DND-41 (cell line): ENCODE measurements around the gene HEPN1.

Source experiments
- ATAC-seq: fragments of 200-7000 bp; cut with Tn5 transposase; 3 replicates; pipeline ENCODE4 v1.9.1; 2021; ENCODE audit warnings: low read depth; ENCODE audit not compliant: insufficient read depth
- DNase-seq: peaks from one replicate; pipeline ENCODE4 v3.0.0-alpha.2; 2020
- H2AFZ ChIP-seq: 2 replicates; pipeline ENCODE4 v1.6.0; 2012; ENCODE audit warnings: low read depth, low read length
- H3K27ac ChIP-seq: 2 replicates; pipeline ENCODE4 v1.5.1; 2012; ENCODE audit warnings: low read length, inconsistent platforms
- H3K27me3 ChIP-seq: fragments of 200-600 bp; sonication (generic); 2 replicates; pipeline ENCODE4 v1.6.0; 2012; ENCODE audit warnings: low read length, mild to moderate bottlenecking, inconsistent platforms; ENCODE audit not compliant: insufficient read depth, poor library complexity
- H3K36me3 ChIP-seq: 2 replicates; pipeline ENCODE4 v1.5.1; 2012; ENCODE audit warnings: low read length, inconsistent platforms; ENCODE audit not compliant: insufficient read depth
- H3K4me1 ChIP-seq: 2 replicates; pipeline ENCODE4 v1.5.1; 2012; ENCODE audit warnings: mild to moderate bottlenecking, low read length; ENCODE audit not compliant: insufficient read depth
- H3K4me2 ChIP-seq: 2 replicates; pipeline ENCODE4 v1.6.0; 2012; ENCODE audit warnings: mild to moderate bottlenecking, moderate library complexity, low read length, inconsistent platforms; ENCODE audit not compliant: insufficient read depth
- H3K4me3 ChIP-seq, 2 experiments: fragments of 200-600 bp in 1 of 2; shearing (Covaris generic) in 1 of 2; 2 replicates each; pipeline ENCODE4 v1.5.1; 2012 to 2016; ENCODE audit warnings: inconsistent platforms in 2 of 2, low read length in 2 of 2, mild to moderate bottlenecking in 2 of 2, low read depth in 1 of 2, moderate library complexity in 1 of 2
- H3K79me2 ChIP-seq: 2 replicates; pipeline ENCODE4 v1.6.0; 2012; ENCODE audit warnings: low read length, inconsistent platforms; ENCODE audit not compliant: insufficient read depth
- H3K9ac ChIP-seq: 2 replicates; pipeline ENCODE4 v1.6.0; 2012; ENCODE audit warnings: low read depth, mild to moderate bottlenecking, inconsistent platforms, low read length, moderate library complexity
- H3K9me3 ChIP-seq: 2 replicates; pipeline ENCODE4 v1.5.1; 2012; ENCODE audit warnings: low read length, moderate library complexity, mild to moderate bottlenecking, inconsistent platforms; ENCODE audit not compliant: insufficient read depth, severe bottlenecking
- H4K20me1 ChIP-seq: 2 replicates; pipeline ENCODE4 v1.6.0; 2012; ENCODE audit warnings: low read length; ENCODE audit not compliant: insufficient read depth
- EZH2 ChIP-seq: IDR thresholded peaks from 3 replicates; pipeline ENCODE4 v1.6.1; 2012; ENCODE audit warnings: borderline replicate concordance, low read depth, mild to moderate bottlenecking, moderate library complexity, low read length, inconsistent platforms; ENCODE audit not compliant: severe bottlenecking
- TF ChIP-seq, protein P1 (sequence below): IDR thresholded peaks from 2 replicates; pipeline ENCODE4 v1.5.1; 2012; ENCODE audit warnings: borderline replicate concordance, low read length, moderate library complexity, mild to moderate bottlenecking; ENCODE audit not compliant: poor library complexity, severe bottlenecking; ENCODE audit errors: extremely low read depth

HEPN1 gene

DNA sequence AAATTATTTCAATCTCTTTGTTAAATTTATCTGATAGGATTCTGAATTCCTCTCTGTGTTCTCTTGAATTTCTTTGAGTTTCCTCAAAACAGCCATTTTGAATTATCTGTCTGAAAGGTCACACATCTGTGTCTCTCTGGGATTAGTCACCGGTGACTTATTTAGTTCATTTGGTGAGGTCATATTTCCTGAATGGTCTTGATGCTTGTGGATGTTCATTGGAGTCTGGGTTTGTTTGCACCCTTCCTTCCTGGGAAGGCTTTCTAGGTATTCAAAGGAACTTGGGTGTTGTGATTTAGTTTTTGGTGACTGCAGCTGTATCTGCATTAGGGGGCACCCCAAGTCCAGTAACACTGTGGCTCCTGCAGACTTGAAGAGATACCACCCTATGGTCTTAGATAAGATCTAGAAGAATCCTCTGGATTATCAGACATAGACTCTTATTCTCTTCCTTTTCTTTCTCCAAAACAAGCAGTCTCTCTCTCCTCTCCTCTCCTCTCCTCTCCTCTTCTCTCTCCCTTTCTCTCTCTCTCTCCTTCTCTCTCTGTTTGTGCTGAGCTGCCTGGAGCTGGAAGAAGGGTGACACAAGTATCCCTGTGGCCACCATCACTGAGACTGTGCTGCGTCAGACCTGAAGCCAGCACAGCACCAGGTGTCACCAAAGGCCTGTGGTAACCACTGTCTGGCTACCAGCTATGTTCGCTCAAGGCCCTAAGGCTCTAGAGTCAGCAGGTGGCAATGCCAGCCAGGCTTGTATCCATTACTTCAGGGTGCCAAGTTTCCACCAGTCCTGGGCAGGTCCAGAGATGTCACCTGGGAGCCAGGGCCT lies 3.3 kb upstream of the HEPN1 start:
- H3K9me3 ChIP-seq, result no peaks in the 10 kb centered on the region
- no peak overlapping the region for H3K9ac ChIP-seq
- DNase-seq (no peak), ATAC-seq (no peak)
- H3K4me3 ChIP-seq, result no peak overlapping the region
- no peaks in the 10 kb centered on the region for H3K27me3 ChIP-seq
- H2AFZ ChIP-seq, result no peak overlapping the region
- no peaks in the 10 kb centered on the region for H3K36me3 ChIP-seq
- no peaks in the 10 kb centered on the region for H3K79me2 ChIP-seq
- H3K27ac ChIP-seq, result no peak overlapping the region
- H3K4me1 ChIP-seq, result no peaks in the 10 kb centered on the region
- TF ChIP-seq, protein P1, sequence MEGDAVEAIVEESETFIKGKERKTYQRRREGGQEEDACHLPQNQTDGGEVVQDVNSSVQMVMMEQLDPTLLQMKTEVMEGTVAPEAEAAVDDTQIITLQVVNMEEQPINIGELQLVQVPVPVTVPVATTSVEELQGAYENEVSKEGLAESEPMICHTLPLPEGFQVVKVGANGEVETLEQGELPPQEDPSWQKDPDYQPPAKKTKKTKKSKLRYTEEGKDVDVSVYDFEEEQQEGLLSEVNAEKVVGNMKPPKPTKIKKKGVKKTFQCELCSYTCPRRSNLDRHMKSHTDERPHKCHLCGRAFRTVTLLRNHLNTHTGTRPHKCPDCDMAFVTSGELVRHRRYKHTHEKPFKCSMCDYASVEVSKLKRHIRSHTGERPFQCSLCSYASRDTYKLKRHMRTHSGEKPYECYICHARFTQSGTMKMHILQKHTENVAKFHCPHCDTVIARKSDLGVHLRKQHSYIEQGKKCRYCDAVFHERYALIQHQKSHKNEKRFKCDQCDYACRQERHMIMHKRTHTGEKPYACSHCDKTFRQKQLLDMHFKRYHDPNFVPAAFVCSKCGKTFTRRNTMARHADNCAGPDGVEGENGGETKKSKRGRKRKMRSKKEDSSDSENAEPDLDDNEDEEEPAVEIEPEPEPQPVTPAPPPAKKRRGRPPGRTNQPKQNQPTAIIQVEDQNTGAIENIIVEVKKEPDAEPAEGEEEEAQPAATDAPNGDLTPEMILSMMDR, result no peak
- no peak for TF ChIP-seq EZH2
- H3K4me2 ChIP-seq, result no peak overlapping the region
- H4K20me1 ChIP-seq, result no peaks in the 10 kb centered on the region

DNA sequence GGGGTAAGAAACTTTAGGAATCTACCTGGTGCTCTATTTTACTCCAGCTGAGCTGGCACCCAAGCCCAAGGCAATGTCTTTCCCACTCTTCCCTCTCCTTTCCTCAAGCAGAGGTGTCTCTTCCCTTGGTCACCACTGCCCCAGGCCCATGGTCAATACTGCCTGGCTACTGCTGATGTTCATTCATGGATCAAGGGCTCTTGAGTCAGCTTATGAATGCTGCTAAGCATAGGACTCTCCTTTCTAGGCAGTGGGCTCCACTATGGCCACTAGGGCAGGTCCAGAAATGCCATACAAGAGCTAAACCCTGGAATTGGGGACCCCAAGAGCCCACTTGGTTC lies 2.7 kb upstream of the HEPN1 start:
- no peak overlapping the region for H3K9ac ChIP-seq
- H3K4me2 ChIP-seq, result no peak overlapping the region
- TF ChIP-seq EZH2, result no peak
- TF ChIP-seq, protein P1, result no peak
- no peak overlapping the region for H3K4me3 ChIP-seq
- H3K27ac ChIP-seq, result no peak overlapping the region
- no peaks in the 10 kb centered on the region for H3K9me3 ChIP-seq
- DNase-seq, result no peak
- no peaks in the 10 kb centered on the region for H3K4me1 ChIP-seq
- no peak overlapping the region for H2AFZ ChIP-seq
- no peaks in the 10 kb centered on the region for H3K79me2 ChIP-seq
- no peak for ATAC-seq
- H3K36me3 ChIP-seq, result no peaks in the 10 kb centered on the region
- no peaks in the 10 kb centered on the region for H3K27me3 ChIP-seq
- no peaks in the 10 kb centered on the region for H4K20me1 ChIP-seq

DNA sequence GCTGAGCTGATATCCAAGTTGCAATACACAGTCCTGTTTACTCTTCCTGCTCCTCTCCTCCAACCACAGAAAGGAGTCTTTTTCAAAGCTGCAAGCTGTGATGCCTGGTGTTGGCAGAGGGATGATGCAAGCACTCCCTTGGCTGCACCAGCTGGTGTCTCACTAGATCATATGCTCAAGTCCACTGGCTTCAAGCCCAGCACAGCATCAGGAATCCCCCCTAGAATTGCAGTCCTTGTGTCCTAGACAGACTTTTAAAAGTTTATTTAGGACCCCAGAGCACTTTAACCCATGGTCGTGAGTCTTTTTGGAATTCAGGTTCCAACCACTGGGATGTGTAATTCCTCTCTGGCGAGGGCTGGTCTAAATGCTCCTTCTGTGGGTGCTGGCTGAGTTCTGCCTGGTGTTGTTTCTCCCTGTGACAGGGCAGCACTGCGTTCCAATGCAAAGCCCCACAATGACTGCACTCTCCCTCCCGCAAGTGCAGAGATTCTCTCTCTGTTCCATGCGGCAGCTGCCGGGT lies 1.9 kb upstream of the HEPN1 start:
- Histone ChIP-seq H3K36me3 (no peaks in the 10 kb centered on the region), H3K9me3 (no peaks in the 10 kb centered on the region), H3K4me3 (no peak overlapping the region), H3K79me2 (no peaks in the 10 kb centered on the region), H4K20me1 (no peaks in the 10 kb centered on the region), H3K4me2 (no peak overlapping the region), H3K27me3 (no peaks in the 10 kb centered on the region), H3K4me1 (no peaks in the 10 kb centered on the region), H3K9ac (no peak overlapping the region), H2AFZ (no peak overlapping the region), H3K27ac (no peak overlapping the region)
- ATAC-seq (peak; percentile 54; the same call in 2 of the 3 replicates), DNase-seq (peak; percentile 16)
- TF ChIP-seq, protein P1, result no peak
- TF ChIP-seq EZH2, result no peak
